Measurements from ENCODE around the gene CLEC17A.

- TF ChIP-seq POLR2A (IDR thresholded peaks at IDR 0.05; ENCODE audit: low read length): no peak
- no peak for TF ChIP-seq GATA1 (IDR thresholded peaks at IDR 0.05; ENCODE audit: low read depth, low read length)
Observed at GRCh38 chr19:14562660-14563589, 20.0 kb upstream of the CLEC17A start.
